Fibroblast of lung (primary cell): Measurements from ENCODE around the gene DPT.

Experiments
- CTCF ChIP-seq, 2 donors: IDR thresholded peaks in 1 of 2; conservative IDR thresholded peaks in 1 of 2; 1 replicate in 1 of 2; 2 replicates in 1 of 2; pipeline ENCODE4 v1.5.1; 2011 to 2012; ENCODE audit warnings: low read length in 2 of 2, control low read depth in 1 of 2, inconsistent platforms in 1 of 2, low read depth in 1 of 2, mild to moderate bottlenecking in 1 of 2
- EZH2 ChIP-seq: IDR thresholded peaks from 2 replicates; pipeline ENCODE4 v1.5.1; 2012; ENCODE audit warnings: low read length, control low read depth, mild to moderate bottlenecking; ENCODE audit errors: missing control alignments

DNA sequence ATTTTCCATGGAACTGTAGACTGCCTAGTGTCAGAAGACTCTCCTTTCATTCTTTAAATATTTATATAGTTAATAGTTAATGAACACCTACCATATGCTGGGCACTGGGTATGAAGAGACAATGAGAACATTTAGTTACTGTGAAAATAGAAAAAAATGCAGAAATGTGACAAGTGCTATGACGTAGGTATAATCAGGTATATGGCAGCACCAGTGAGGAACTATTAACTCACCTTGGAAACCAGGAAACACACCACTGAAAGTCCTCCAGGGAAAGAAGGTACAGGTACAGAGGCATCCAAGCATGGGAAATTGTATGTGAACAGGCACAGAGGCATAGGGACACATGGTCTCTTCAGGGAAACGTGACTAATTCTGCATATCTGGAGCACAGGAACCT lies 42.3 kb downstream of the DPT start:
- TF ChIP-seq CTCF (conservative IDR thresholded peaks at IDR 0.05 in 1 of 2, IDR thresholded peaks at IDR 0.05 in 1 of 2; ENCODE audit: low read depth in 1 of 2, low read length in 2 of 2) (no peak), EZH2 (no peak)
